ENCODE results near the gene TRPC1.
A peak's percentile ranks its signal among the peaks of the same experiment; 100 is the strongest.

TRPC1 gene

DNA sequence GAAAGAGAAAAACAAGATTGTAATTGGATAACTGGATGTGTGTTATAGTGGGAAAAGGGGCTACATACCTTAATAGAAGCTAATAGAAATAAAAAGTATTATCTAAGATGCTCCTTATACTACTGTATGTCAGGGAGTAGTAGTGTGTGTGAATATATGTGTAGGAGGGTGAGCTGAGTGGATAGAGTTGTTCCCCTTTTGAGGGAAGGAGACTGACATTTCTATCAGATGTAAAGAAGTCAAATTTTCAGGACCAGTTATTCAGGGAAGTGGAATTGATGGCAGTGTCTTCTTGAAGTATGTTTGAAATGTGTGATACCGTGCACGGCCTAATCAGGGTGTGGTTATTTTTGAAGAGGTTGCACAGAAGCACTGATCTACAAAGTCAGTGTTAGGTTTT, 116.0 kb downstream of the TRPC1 start:
- DNase-seq (ENCODE audit: low spot score), result no peak

DNA sequence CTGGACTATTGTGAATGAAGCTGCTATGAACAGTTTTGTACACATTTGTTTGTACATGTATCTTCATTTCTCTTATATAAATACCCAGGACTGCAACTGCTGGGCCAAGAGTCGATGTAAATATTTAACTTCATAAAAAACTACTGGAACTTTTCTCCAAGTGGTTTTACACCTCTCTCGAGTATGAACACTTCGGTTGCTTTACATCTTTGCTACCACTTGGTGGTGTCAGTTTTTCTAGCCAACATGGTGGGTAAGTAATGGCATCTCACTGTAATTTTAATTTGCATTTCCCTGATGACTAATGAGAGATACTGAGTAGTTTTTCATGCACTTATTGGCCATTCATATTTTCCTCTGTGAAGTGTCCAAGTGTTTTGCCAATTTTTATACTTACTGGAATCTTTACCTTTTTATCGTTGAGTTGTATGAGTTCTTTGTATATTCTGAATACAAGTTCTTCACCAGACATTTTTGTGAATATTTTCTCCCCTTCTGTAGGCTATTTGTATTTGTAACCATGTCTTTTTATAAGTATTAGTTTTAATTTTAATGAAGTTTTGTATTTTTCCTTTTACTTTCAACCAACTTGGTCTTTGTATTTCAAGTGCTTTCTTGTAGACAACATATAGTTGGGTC, 120.6 kb downstream of the TRPC1 start:
- DNase-seq (ENCODE audit: low spot score), result no peak

DNA sequence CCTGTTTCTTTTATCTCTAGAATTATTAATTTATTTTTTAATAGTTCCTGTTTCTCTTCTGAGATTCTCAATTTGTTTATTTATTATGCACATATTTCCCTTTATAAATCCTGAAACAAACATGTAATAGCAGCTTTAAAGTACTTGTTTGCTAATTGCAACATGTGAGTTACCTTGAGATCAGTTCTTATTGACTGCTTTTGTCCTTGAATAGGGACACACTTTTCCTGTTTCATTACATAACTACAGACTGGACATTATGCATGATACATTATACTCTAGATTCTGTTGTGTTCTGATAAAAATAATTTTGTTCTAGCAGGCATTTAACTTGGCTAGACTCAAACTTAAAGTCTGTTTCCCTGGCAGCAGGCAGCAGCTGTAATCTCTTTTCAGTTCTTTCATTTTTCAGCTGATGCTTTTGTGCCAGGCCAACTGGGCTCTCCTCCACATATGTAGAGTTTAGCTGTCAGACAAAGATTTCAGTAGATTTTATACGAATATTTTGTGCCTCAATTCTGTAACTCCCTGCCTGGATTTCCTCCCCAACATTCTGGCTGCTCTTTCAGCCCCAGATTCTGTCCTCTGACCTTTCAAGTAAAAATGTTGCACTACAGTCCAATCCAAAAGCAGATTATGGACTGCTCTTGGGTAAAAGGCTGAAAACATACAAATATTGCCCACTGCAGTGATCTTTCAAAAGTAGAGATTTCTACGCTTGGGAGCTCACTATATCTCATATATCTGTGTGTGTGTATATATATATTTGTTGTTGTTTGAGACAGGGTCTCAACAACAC, 123.1 kb downstream of the TRPC1 start:
- peak; percentile 14 for DNase-seq (ENCODE audit: low spot score)

DNA sequence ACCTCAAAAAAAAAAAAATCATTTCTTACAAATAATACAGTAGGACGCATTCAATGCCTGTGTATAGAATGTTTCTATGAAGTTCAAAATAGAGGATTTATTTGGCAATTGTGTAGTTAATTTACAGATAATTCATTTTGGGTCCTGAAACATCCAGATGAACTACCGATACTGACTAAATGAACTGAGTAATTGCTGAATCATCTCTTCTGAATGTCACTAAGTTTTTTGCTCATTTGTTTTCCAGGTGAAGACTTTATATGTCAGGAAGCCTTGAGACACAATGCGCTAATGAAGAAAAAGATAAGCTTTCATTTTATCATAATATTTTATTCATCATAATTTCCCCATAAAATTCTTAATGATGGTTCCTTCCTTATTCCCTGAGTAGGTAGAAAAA, 125.3 kb downstream of the TRPC1 start:
- no peak for DNase-seq (ENCODE audit: low spot score)

DNA sequence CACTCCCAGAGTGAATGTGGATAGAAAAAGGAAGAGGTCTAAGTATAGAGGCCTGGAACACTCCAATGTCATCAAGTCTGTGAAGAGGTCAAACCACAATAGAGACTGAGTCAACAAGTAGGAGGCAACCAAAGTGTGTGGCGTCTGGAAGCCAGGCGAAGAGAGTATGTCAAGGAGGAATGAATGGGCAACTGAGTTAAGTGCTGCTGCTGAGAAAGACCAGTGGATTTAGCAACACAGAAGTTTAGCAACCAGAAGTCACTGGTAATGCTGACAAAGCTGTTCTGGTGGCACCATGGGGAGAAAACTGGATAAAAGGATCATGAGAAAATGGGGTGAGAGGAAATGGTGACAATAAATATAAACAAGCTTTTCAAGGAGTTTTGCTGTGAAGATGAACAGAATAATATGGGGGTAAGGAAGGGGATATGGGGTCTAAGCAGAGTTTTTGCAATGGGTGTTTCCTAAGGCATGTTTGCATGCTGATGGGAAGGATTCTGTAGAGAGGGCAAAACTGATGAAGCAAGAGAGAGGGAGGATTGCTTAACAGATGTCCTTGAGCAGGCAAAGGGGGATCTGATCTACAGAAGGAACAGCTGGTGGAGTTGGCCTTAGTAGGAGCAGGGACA, 126.7 kb downstream of the TRPC1 start:
- no peak for DNase-seq (ENCODE audit: low spot score)

DNA sequence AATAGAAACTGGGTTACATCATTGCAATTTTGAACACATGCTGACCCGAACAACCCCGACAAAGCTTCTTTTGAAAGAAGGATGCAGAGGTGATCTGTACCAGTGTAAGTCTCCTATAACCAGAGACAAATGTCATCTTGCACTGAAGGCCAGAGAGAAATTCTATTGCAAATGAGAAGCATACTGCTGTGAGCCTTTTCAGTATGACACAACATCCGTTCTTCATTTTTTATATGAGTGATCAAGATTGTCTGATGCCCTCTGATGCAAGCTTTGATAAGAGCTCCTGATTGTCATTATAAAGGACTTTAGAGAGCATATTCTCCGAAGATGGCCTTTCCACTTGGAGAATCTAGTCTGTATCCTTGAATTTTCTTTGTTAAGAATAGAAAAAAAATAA, 128.2 kb downstream of the TRPC1 start:
- no peak for DNase-seq (ENCODE audit: low spot score)

DNA sequence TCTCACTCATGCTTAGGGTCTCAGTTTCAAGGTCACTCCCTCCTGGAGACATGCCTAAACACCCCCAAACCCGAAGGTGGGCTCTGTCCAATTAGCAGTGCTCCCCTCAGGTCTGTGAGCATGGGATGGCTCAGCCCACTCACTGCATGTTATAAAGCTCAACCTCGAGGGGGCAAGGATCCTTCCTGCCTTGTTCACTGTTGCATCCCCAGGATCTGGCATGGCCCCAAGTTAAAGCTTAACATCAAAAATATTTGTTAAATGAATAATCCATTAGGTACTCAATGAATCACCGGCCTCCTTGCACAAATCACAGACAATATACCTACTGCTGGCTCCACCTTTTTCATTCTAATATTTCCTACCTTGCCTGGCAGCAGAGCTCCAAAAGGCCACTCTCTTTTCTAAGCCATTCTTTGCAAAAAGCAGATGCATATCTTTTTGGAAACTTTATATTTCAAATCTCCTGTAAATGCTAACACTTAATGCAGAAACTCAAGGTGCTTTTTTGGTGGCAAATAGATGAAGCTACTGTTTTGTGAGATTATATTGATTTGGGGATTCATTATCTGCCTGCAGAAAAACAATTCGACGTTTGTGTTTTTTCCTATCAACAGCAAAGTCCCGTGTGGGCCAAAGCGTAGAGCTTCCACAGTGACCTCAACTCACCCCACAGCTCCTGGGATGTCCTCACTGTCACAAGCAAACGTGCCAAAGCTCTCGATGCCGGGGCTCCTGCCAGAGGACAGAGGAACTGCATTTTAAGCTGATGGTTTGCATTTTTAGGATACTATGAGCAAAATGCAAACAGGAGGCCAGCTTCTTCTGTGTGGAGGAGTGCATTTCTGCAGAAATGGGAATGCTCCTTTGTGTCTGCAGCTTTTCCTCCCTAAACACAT, 129.7 kb downstream of the TRPC1 start:
- no peak for DNase-seq (ENCODE audit: low spot score)

DNA sequence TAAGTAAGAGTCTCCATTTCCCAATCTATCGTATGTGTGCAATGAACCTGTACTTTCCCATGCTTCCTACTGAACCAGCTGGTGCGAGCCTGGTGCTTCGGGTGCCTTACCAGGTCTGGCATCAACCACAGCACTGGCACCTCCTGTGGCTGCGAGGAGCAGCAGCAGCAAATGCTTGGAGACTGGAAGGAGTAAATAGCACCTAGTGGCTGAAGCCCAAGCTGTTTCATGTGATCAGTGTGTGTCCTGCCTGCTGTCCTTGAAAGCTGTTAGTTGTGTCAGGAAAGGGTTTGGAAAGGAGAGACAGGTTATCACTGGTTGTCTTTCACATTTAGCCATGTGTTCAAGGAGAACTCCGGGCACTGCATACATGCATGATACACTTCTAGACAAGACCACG, 133.2 kb downstream of the TRPC1 start:
- DNase-seq (ENCODE audit: low spot score), result peak; percentile 50

Measured in Ammon's horn (tissue), 1 donor.